ENCODE measurements around the gene SLC5A4.

SLC5A4 gene

GRCh38 chr22:32232191-32232830 is 22.8 kb downstream of the SLC5A4 start:
- FAIRE-seq, result no peak

- no peak for FAIRE-seq
Measured at GRCh38 chr22:32226326-32227104, 28.6 kb downstream of the SLC5A4 start.

- no peak for FAIRE-seq
Measured at GRCh38 chr22:32222991-32223390, 32.2 kb downstream of the SLC5A4 start.

GRCh38 chr22:32219026-32219425 is 36.1 kb downstream of the SLC5A4 start:
- FAIRE-seq, result no peak

GRCh38 chr22:32218470-32218869 is 36.7 kb downstream of the SLC5A4 start:
- FAIRE-seq, result no peak

- no peak for FAIRE-seq
Measured at GRCh38 chr22:32217465-32217864, 37.7 kb downstream of the SLC5A4 start.

GRCh38 chr22:32216911-32217310 is 38.2 kb downstream of the SLC5A4 start:
- no peak for FAIRE-seq

- no peak for FAIRE-seq
Measured at GRCh38 chr22:32211011-32211410, 44.1 kb downstream of the SLC5A4 start.

- no peak for FAIRE-seq
Measured at GRCh38 chr22:32208681-32209080, 46.5 kb downstream of the SLC5A4 start.

GRCh38 chr22:32207971-32208480 is 47.1 kb downstream of the SLC5A4 start:
- no peak for FAIRE-seq

GRCh38 chr22:32206774-32207758 is 48.1 kb downstream of the SLC5A4 start:
- FAIRE-seq, result no peak

- FAIRE-seq, result no peak
Measured at GRCh38 chr22:32205974-32206773, 49.0 kb downstream of the SLC5A4 start.

GRCh38 chr22:32204856-32205722 is 50.1 kb downstream of the SLC5A4 start, which contains the start of gene RFPL2:
Gene RFPL2 (minus strand): TSS chr22:32205073. CDS start chr22:32202451, 2,622 bp downstream.
- no peak for FAIRE-seq

GRCh38 chr22:32204040-32204855 is 50.9 kb downstream of the SLC5A4 start:
- no peak for FAIRE-seq

- FAIRE-seq, result no peak
Measured at GRCh38 chr22:32203181-32204039, 51.7 kb downstream of the SLC5A4 start.

- no peak for FAIRE-seq
Measured at GRCh38 chr22:32202539-32203180, 52.5 kb downstream of the SLC5A4 start.

- no peak for FAIRE-seq
Measured at GRCh38 chr22:32202161-32202538, 53.0 kb downstream of the SLC5A4 start.

GRCh38 chr22:32200752-32201151 is 54.4 kb downstream of the SLC5A4 start:
- no peak for FAIRE-seq
